DND-41 (cell line): ENCODE results near the gene PRKAR1B.

ENCODE experiments used
- ATAC-seq: fragments of 200-7000 bp; cut with Tn5 transposase; 3 replicates; pipeline ENCODE4 v1.9.1; 2021; ENCODE audit warnings: low read depth; ENCODE audit not compliant: insufficient read depth
- DNase-seq: peaks from one replicate; pipeline ENCODE4 v3.0.0-alpha.2; 2020
- H2AFZ ChIP-seq: 2 replicates; pipeline ENCODE4 v1.6.0; 2012; ENCODE audit warnings: low read depth, low read length
- H3K27ac ChIP-seq: 2 replicates; pipeline ENCODE4 v1.5.1; 2012; ENCODE audit warnings: low read length, inconsistent platforms
- H3K27me3 ChIP-seq: fragments of 200-600 bp; sonication (generic); 2 replicates; pipeline ENCODE4 v1.6.0; 2012; ENCODE audit warnings: low read length, mild to moderate bottlenecking, inconsistent platforms; ENCODE audit not compliant: insufficient read depth, poor library complexity
- H3K36me3 ChIP-seq: 2 replicates; pipeline ENCODE4 v1.5.1; 2012; ENCODE audit warnings: low read length, inconsistent platforms; ENCODE audit not compliant: insufficient read depth
- H3K4me1 ChIP-seq: 2 replicates; pipeline ENCODE4 v1.5.1; 2012; ENCODE audit warnings: mild to moderate bottlenecking, low read length; ENCODE audit not compliant: insufficient read depth
- H3K4me2 ChIP-seq: 2 replicates; pipeline ENCODE4 v1.6.0; 2012; ENCODE audit warnings: mild to moderate bottlenecking, moderate library complexity, low read length, inconsistent platforms; ENCODE audit not compliant: insufficient read depth
- H3K4me3 ChIP-seq, 2 experiments: fragments of 200-600 bp in 1 of 2; shearing (Covaris generic) in 1 of 2; 2 replicates each; pipeline ENCODE4 v1.5.1; 2012 to 2016; ENCODE audit warnings: inconsistent platforms in 2 of 2, low read length in 2 of 2, mild to moderate bottlenecking in 2 of 2, low read depth in 1 of 2, moderate library complexity in 1 of 2
- H3K79me2 ChIP-seq: 2 replicates; pipeline ENCODE4 v1.6.0; 2012; ENCODE audit warnings: low read length, inconsistent platforms; ENCODE audit not compliant: insufficient read depth
- H3K9ac ChIP-seq: 2 replicates; pipeline ENCODE4 v1.6.0; 2012; ENCODE audit warnings: low read depth, mild to moderate bottlenecking, inconsistent platforms, low read length, moderate library complexity
- H3K9me3 ChIP-seq: 2 replicates; pipeline ENCODE4 v1.5.1; 2012; ENCODE audit warnings: low read length, moderate library complexity, mild to moderate bottlenecking, inconsistent platforms; ENCODE audit not compliant: insufficient read depth, severe bottlenecking
- H4K20me1 ChIP-seq: 2 replicates; pipeline ENCODE4 v1.6.0; 2012; ENCODE audit warnings: low read length; ENCODE audit not compliant: insufficient read depth
- EZH2 ChIP-seq: IDR thresholded peaks from 3 replicates; pipeline ENCODE4 v1.6.1; 2012; ENCODE audit warnings: borderline replicate concordance, low read depth, mild to moderate bottlenecking, moderate library complexity, low read length, inconsistent platforms; ENCODE audit not compliant: severe bottlenecking
- TF ChIP-seq, protein P1 (sequence below): IDR thresholded peaks from 2 replicates; pipeline ENCODE4 v1.5.1; 2012; ENCODE audit warnings: borderline replicate concordance, low read length, moderate library complexity, mild to moderate bottlenecking; ENCODE audit not compliant: poor library complexity, severe bottlenecking; ENCODE audit errors: extremely low read depth

The PRKAR1B gene

DNA sequence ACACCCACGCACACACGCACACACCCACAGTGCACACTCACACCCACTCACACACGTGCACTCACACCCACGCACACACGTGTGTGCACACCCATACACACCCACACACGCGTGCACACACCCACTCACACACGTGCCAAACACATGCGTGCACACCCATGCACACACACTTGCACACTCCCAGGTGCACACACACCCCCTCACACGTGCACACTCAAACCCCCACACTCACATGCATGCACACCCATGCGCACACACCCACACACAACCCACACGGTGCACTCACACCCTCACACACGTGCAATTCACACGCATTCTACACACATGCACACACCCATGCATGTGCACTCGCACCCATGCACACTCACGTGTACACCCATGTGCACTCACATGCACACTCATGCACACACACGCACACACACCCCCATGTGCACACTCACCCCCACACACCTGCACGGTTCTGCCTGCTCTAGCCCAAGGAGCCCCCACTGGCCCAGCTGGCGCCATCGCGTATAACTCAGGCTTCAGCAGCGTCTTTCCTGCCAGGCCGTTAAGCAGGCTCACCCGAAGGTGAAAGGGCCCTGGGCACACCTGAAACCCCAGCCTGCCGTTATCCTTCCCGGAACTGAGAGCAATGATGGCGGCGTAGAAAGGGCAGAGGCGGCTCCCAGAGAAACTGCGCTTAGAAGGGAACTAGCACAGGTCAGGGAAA lies 143.5 kb downstream of the PRKAR1B start:
- H3K36me3 ChIP-seq = peaks cover 69% of the 10 kb centered on the region
- peak overlapping the region; percentile 74 for H3K27ac ChIP-seq

DNA sequence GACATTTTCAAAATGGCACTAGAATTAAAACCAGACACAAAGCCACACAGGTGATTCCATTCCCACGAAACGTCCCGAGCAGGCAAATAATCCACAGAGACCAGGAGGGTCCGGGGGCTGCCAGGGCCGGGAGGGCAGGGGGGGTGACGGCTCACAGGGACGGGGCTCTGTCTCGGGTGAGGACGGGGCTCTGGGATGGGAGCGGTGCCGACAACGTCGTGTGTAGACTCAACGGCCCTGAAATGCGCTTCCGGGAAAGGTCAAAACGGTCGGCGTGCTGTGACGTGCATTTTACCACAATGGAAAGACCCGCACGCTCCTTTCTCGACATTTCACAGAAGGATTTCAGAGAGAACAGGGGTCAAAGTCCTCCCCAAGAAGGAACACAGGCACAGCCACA lies 144.2 kb downstream of the PRKAR1B start:
- H3K4me3 ChIP-seq = peak overlapping the region in 1 of 2 experiments; percentile 56; a peak in 1 of 4 replicates
- TF ChIP-seq EZH2 = no peak
- TF ChIP-seq, protein P1, sequence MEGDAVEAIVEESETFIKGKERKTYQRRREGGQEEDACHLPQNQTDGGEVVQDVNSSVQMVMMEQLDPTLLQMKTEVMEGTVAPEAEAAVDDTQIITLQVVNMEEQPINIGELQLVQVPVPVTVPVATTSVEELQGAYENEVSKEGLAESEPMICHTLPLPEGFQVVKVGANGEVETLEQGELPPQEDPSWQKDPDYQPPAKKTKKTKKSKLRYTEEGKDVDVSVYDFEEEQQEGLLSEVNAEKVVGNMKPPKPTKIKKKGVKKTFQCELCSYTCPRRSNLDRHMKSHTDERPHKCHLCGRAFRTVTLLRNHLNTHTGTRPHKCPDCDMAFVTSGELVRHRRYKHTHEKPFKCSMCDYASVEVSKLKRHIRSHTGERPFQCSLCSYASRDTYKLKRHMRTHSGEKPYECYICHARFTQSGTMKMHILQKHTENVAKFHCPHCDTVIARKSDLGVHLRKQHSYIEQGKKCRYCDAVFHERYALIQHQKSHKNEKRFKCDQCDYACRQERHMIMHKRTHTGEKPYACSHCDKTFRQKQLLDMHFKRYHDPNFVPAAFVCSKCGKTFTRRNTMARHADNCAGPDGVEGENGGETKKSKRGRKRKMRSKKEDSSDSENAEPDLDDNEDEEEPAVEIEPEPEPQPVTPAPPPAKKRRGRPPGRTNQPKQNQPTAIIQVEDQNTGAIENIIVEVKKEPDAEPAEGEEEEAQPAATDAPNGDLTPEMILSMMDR = no peak
- ATAC-seq (no peak), DNase-seq (no peak)
- peaks cover 26% of the 10 kb centered on the region for H3K79me2 ChIP-seq
- H3K9me3 ChIP-seq = no peaks in the 10 kb centered on the region
- H3K27ac ChIP-seq = peak overlapping the region; percentile 74; the same call in 1 of the 2 replicates
- no peak overlapping the region for H2AFZ ChIP-seq
- peaks cover 69% of the 10 kb centered on the region for H3K36me3 ChIP-seq
- H4K20me1 ChIP-seq = peaks cover 8% of the 10 kb centered on the region
- H3K4me2 ChIP-seq = peak overlapping the region; percentile 65
- H3K4me1 ChIP-seq = peaks cover 24% of the 10 kb centered on the region
- no peak overlapping the region for H3K9ac ChIP-seq
- H3K27me3 ChIP-seq = no peaks in the 10 kb centered on the region

More for the DNA sequence above, 143.5 kb downstream of the PRKAR1B start:
- H3K4me2 ChIP-seq = peak overlapping the region; percentile 65
- H3K4me3 ChIP-seq = peak overlapping the region in 1 of 2 experiments; percentile 56; a peak in 2 of 4 replicates
- H3K79me2 ChIP-seq = peaks cover 32% of the 10 kb centered on the region
- peaks cover 8% of the 10 kb centered on the region for H4K20me1 ChIP-seq
- H3K9me3 ChIP-seq = no peaks in the 10 kb centered on the region
- H3K4me1 ChIP-seq = peaks cover 24% of the 10 kb centered on the region
- TF ChIP-seq, protein P1 = no peak
- TF ChIP-seq EZH2 = no peak
- DNase-seq (no peak), ATAC-seq (peak; percentile 37)
- no peaks in the 10 kb centered on the region for H3K27me3 ChIP-seq
- H2AFZ ChIP-seq = 0 out of 2 replicates have a peak overlapping the region, but pooled peaks have one; percentile 38
- H3K9ac ChIP-seq = peak overlapping the region; percentile 46

DNA sequence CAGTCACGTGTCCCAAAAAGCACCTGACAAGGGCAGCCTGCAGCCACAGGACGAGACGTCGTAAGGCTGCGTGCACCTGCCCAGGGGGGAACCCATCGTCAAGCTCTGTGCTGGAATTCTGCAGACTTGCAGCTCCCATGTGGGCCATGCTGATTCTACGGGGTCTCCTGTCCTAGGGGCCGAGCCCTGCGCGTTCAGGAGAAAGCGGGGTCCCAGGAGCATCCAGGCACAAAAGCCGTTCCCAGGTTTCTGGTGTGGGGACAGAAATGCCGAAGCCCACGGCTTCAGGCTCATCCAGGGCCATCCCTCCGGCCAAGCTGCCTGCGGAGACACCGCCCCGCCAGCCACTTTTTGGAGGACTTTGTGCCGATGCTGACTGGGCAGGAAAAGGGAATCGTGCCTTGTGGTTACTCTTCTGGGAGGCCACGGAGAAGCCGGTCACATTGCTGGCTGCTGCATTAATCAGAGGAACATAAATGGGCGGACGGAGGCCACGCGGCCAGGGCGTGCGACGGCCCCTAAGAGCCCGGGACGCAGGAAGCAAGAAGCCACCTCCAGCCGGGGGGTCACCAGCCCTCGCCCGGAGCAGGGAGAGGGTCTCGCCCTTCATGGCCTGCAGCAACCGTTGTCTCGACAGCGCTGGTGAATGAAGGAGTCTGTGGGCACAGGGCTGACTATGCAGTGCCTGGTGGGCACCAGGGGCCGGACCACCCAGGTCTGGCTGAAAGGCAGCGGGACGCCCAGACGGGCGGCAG lies 144.8 kb downstream of the PRKAR1B start:
- H3K9me3 ChIP-seq = no peaks in the 10 kb centered on the region
- H3K4me1 ChIP-seq = peaks cover 24% of the 10 kb centered on the region
- no peak overlapping the region for H3K9ac ChIP-seq
- no peak for ATAC-seq
- H3K4me2 ChIP-seq = no peak overlapping the region
- no peak for TF ChIP-seq EZH2
- TF ChIP-seq, protein P1 = no peak
- no peaks in the 10 kb centered on the region for H3K27me3 ChIP-seq
- peaks cover 20% of the 10 kb centered on the region for H3K79me2 ChIP-seq
- H3K27ac ChIP-seq = no peak overlapping the region
- H4K20me1 ChIP-seq = peaks cover 8% of the 10 kb centered on the region
- peaks cover 69% of the 10 kb centered on the region for H3K36me3 ChIP-seq
- no peak for DNase-seq
- H3K4me3 ChIP-seq = no peak overlapping the region
- H2AFZ ChIP-seq = no peak overlapping the region
